ENCODE data around the gene PGD.
"Not testable (repeated sequence)": the region's sequence is repeated elsewhere in the genome, so short reads cannot be mapped to it uniquely, and the experiment has no call there.

Gene PGD

GRCh38 chr1:10396870-10397269 lies 2.0 kb upstream of the PGD start:
- DNase-seq (ENCODE audit: low read depth, low spot score) = no peak
- H3K27ac ChIP-seq = no peak overlapping the region

GRCh38 chr1:10398278-10398733 lies 558 bp upstream of the PGD start:
- no peak for DNase-seq (ENCODE audit: low read depth, low spot score)
- no peak overlapping the region for H3K27ac ChIP-seq

GRCh38 chr1:10399444-10399941 lies 629 bp downstream of the PGD start:
- DNase-seq (ENCODE audit: low read depth, low spot score) = no peak
- peak overlapping the region; percentile 81 for H3K27ac ChIP-seq

- no peak for DNase-seq (ENCODE audit: low read depth, low spot score)
- no peak overlapping the region for H3K27ac ChIP-seq
These were observed 1.1 kb downstream of the PGD start for GRCh38 chr1:10400013-10400412.

- H3K27ac ChIP-seq = no peak overlapping the region
- DNase-seq (ENCODE audit: low read depth, low spot score) = no peak
These were observed 2.4 kb downstream of the PGD start for GRCh38 chr1:10401281-10401680.

- peak overlapping the region; percentile 41 for H3K27ac ChIP-seq
- no peak for DNase-seq (ENCODE audit: low read depth, low spot score)
These were observed 3.9 kb downstream of the PGD start for GRCh38 chr1:10402729-10403274.

- H3K27ac ChIP-seq = no peak overlapping the region
- no peak for DNase-seq (ENCODE audit: low read depth, low spot score)
These were observed 8.3 kb downstream of the PGD start for GRCh38 chr1:10407201-10407600.

GRCh38 chr1:10415211-10415930 lies 16.5 kb downstream of the PGD start:
- DNase-seq (ENCODE audit: low read depth, low spot score) = no peak
- peak overlapping the region; percentile 73 for H3K27ac ChIP-seq

GRCh38 chr1:10415967-10416366 lies 17.1 kb downstream of the PGD start:
- H3K27ac ChIP-seq = peak overlapping the region; percentile 73
- not testable (repeated sequence) for DNase-seq (ENCODE audit: low read depth, low spot score)

- H3K27ac ChIP-seq; DNase-seq (ENCODE audit: low read depth, low spot score): not testable (repeated sequence)
These were observed 19.9 kb downstream of the PGD start for GRCh38 chr1:10418741-10419140.

- DNase-seq (ENCODE audit: low read depth, low spot score) = no peak
- no peak overlapping the region for H3K27ac ChIP-seq
These were observed 20.5 kb downstream of the PGD start for GRCh38 chr1:10419351-10419750.

GRCh38 chr1:10421637-10422036 lies 22.8 kb downstream of the PGD start:
- no peak overlapping the region for H3K27ac ChIP-seq
- DNase-seq (ENCODE audit: low read depth, low spot score) = no peak

GRCh38 chr1:10424034-10424433 lies 25.2 kb downstream of the PGD start:
- H3K27ac ChIP-seq = no peak overlapping the region
- DNase-seq (ENCODE audit: low read depth, low spot score) = no peak

GRCh38 chr1:10424651-10425050 lies 25.8 kb downstream of the PGD start:
- DNase-seq (ENCODE audit: low read depth, low spot score) = no peak
- H3K27ac ChIP-seq = no peak overlapping the region

- not testable (repeated sequence) for H3K27ac ChIP-seq; DNase-seq (ENCODE audit: low read depth, low spot score)
These were observed 27.1 kb downstream of the PGD start for GRCh38 chr1:10425826-10426534.

GRCh38 chr1:10426535-10426848 lies 27.6 kb downstream of the PGD start:
- DNase-seq (ENCODE audit: low read depth, low spot score); H3K27ac ChIP-seq: not testable (repeated sequence)

GRCh38 chr1:10428984-10429383 lies 30.1 kb downstream of the PGD start:
- H3K27ac ChIP-seq = no peak overlapping the region
- DNase-seq (ENCODE audit: low read depth, low spot score) = no peak

GRCh38 chr1:10429868-10430215 lies 31.0 kb downstream of the PGD start:
- H3K27ac ChIP-seq = no peak overlapping the region
- no peak for DNase-seq (ENCODE audit: low read depth, low spot score)

- DNase-seq (ENCODE audit: low read depth, low spot score) = no peak
- H3K27ac ChIP-seq = peak within 1 kb of the TSS; percentile 5
These were observed 31.6 kb downstream of the PGD start, which contains the start of gene CENPS for GRCh38 chr1:10430216-10431069. Gene CENPS (plus strand): TSS chr1:10430433. CDS start chr1:10430518, 85 bp downstream.

GRCh38 chr1:10431070-10431730 lies 32.3 kb downstream of the PGD start:
- H3K27ac ChIP-seq = no peak overlapping the region
- no peak for DNase-seq (ENCODE audit: low read depth, low spot score)
